Effector CD4-positive, alpha-beta T cell (primary cell): ENCODE measurements around the gene OLFM2.

ENCODE experiments used
- DNase-seq: peaks from one replicate; pipeline ENCODE4 v3.0.0-alpha.2; 2020

Gene OLFM2

GRCh38 chr19:9906475-9907087 is 29.7 kb downstream of the OLFM2 start:
- no peak for DNase-seq

- DNase-seq = no peak
Measured at GRCh38 chr19:9903336-9903735, 33.0 kb downstream of the OLFM2 start.

GRCh38 chr19:9901642-9902041 is 34.7 kb downstream of the OLFM2 start:
- DNase-seq = no peak

DNA sequence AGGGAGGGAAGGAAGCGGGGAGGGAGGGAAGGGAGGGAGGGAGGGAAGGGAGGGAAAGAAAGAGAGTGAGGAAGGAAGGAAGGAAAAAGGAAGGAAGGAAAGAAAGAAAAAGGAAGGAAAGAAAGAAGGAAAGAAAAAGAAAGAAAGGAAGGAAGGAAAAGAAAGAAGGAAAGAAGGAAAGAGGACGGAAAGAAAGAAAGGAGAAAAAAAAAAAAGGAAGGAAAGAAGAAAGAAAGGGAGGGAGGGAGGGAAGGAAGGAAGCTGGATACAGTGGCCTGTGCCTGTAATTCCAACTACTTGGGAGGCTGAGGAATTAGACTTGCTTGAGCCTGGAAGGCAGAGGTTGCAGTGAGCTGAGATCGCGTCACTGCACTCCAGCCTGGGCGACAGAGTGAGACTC is 35.3 kb downstream of the OLFM2 start:
- DNase-seq = no peak

GRCh38 chr19:9891609-9892373 is 44.5 kb downstream of the OLFM2 start:
- DNase-seq = no peak

GRCh38 chr19:9885077-9885552 is 51.2 kb downstream of the OLFM2 start:
- no peak for DNase-seq

DNA sequence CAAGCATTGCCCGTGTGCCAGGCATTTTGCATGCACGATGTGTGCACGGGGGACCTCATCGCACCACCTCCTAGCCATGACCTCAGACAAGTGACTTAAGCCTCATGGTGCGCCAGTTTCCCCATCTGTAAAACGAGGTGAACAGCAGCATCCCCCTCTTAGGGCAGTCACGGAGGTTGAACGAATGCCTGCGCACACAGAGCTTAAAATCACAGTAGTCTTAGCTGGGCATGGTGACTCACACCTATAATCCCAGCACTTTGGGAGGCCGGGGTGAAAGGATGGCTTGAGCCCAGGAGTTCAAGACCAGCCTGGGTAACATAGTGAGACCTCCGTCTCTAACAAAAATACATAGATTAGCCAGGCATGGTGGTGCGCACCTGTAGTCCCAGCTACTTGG is 52.6 kb downstream of the OLFM2 start:
- no peak for DNase-seq

- no peak for DNase-seq
Measured at GRCh38 chr19:9883231-9883758, 53.0 kb downstream of the OLFM2 start.

DNA sequence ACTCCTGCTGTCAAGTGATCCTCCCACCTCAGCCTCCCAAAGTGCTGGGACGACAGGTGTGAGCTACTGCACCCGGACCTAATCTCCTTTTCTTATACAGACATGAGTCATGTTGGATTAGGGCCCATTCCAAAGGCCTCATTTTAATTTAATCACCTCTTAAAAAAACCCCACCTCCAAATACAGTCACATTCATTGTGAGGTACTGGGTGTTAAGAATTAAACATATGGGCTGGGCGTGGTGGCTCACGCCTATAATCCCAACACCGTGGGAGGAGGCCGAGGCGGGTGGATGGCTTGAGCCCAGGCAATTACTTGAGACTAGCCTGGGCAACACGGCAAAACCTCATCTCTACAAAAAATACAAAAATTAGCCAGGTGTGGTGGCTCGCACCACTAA is 54.6 kb downstream of the OLFM2 start:
- DNase-seq = no peak

- DNase-seq = no peak
Measured at GRCh38 chr19:9878511-9879196, 57.7 kb downstream of the OLFM2 start.

DNA sequence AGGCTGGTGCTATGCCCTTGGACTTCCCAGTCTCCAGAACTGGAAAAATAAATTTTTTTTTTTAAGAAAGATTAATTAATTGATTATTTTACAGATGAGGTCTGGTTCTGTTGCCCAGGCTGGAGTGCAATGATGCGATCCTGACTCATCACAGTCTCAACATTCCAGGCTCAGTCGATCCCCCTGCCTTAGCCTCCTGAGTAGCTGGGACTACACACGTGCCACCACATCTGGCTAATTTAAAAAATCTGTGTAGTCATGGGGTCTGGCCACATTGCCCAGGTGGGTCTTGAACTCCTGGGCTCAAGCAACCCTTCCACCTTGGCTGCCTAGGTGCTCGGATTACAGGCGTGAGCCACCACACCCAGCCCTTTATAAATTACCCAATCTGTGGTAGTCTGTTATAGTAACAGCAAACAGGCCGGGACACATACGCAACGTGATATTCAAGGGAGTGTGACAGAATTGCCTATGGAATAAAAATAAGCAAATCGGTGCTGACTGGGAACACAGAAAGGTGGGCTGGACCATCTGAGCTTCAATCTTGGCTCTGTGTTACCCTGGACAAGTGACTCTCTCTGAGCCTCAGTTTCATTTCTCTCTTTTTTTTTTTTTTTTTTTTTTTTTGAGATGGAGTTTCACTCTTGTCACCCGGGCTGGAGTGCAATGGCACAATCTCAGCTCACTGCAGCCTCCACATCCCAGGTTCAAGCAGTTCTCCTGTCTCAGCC is 58.4 kb downstream of the OLFM2 start:
- DNase-seq = no peak

GRCh38 chr19:9875796-9876195 is 60.5 kb downstream of the OLFM2 start:
- no peak for DNase-seq

DNA sequence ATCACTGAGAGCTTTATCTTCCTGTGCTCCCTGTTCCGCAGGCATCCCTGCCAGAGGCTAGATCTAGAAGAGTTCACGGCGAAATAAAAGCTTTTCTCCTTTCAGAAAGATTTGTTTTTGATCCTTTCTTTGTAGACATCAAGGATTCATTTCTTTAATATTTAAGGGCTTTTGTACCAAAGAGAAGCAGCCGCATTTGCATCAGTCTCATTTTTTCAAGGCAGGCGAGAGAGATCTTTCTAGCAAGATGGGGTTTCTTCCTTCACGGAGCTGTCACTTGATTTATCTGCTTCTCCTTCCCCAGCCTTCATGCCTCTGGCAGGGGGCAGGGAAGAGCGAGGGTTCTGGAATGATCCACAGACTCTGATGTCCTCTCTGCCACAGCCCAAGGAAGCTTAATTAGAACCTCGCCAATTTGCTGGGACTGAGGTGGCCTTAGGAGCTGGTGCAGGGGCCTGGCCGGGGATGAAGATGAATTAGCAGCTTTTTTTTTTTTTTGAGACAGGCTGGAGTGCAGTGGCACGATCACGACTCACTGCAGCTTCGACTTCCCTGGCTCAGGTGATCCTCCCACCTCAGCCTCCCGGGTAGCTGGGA is 61.2 kb downstream of the OLFM2 start:
- DNase-seq = no peak

DNA sequence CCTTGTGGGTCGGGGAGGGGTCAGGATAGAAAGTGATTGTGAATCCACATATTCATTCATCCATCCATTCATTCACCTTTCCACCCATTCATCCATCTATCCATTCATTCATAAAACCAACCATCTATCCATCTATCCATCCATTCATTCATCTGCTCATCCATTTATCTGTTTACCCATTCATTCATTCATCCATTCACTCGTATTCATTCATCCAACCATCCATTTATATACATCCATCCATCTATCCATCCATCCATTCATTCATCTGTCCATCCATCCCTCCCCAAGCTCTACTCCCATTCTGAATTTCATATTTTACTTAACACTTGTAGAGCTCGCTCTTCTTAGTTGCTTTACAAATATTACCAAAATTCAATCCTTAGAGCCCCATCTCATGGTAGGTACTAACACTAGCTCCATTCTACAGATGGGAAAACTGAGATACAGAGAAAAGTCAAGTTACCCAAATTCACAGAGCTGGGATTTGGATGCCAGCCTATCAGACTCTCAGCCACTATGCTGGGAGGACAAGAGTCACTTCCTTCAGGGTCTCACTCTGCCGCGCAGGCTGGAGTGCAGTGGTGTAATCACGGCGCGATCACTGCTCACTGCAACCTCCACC is 63.6 kb downstream of the OLFM2 start:
- no peak for DNase-seq

- DNase-seq = no peak
Measured at GRCh38 chr19:9871626-9872338, 64.5 kb downstream of the OLFM2 start.

DNA sequence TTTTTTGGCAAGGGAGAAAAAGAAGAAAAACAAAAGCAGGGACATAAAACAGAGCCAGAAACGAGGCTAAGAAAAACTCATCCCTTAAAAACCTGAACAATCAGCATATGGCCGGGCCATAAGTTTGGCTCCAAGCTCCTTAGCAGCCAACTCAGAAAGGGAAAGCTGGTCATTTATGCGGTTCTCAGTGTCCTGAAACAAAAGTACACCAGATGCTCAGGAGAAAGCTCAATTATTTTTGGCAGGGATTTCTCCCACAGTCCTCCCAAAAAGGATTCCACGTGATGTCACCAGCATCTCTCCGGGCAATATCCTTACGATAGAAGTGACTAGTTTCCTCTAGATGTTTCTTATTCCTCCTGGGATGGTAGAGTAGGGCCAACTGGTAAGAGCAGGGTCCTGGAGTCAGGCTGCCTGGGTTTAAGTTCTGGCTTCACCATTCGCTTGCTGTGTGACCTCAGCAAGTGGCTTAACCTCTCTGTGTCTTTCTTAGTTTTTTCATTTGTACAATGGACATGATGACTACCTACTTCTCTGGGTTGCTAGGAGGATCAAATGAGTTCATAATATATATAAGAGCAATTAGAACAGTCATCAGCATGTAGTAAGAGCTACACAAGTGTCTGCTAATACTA is 67.2 kb downstream of the OLFM2 start:
- no peak for DNase-seq

- peak; percentile 23 for DNase-seq
Measured at GRCh38 chr19:9865732-9866501, 70.4 kb downstream of the OLFM2 start.

DNA sequence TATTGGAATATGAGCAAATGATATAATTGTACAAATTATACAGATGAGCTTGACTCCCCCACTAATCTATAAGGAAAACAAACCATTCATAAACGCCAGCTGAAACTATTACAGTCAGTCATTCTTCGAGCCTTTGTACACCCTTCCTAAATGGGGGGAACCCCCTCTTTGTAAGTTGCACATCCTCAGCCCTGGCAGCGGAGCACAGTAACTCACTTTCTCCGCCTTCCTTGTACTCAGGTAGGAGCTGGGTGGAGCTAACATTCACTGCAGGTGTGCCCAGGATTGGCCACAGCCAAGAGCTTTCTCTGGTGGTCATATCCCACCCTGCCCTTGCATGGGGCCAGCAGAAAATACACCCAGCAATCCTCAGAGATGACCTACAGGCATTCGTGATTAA is 72.6 kb downstream of the OLFM2 start:
- no peak for DNase-seq

DNA sequence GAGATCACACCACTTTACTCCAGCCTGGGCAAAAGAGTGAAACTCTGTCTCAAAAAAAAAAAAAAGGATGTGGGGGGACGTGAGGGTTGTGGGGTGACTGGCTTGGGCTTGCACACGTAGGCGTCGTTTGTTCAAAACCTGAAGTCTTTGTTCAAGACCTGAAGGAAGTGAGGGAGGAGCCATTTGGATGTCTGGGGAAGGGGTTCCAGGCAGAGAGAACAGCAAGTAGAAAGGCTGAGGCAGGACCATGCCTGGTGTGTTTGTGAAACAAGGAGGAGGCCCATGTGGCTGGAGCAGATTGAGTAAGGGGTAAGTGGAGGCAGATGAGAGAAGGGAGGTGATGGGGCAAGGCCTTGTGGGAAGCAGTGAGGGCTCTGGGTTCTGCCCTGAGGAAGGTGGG is 73.4 kb downstream of the OLFM2 start:
- DNase-seq = no peak

DNA sequence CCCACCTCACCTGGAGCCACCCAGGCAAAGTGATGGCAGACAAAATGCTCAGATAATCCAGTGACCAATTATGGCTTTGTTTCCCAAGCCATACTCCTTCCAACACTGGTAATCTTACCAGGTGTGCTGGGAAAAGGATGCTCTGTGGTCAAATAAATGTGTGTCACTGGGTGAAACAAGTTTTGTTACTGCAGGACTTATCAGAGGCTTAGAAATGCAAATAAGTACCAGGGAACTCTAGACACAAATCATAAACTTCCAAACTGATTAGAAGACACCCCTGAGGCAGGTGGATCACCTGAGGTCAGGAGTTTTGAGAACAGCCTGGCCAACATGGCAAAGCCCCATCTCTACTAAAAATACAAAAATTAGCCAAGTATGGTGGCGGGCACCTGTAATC is 74.8 kb downstream of the OLFM2 start:
- no peak for DNase-seq
